Mammary epithelial cell (primary cell): Measurements from ENCODE around the gene C10orf71.

ENCODE experiments used
- CTCF ChIP-seq, 2 donors: IDR thresholded peaks in 1 of 2; conservative IDR thresholded peaks in 1 of 2; 2 replicates each; pipeline ENCODE4 v1.5.1; 2011 to 2012; ENCODE audit warnings: inconsistent platforms in 2 of 2, low read length in 2 of 2, mild to moderate bottlenecking in 2 of 2, control low read depth in 1 of 2, low read depth in 1 of 2; ENCODE audit not compliant: insufficient read depth in 1 of 2; ENCODE audit errors: extremely low read depth in 1 of 2
- EZH2 ChIP-seq: IDR thresholded peaks from 2 replicates; pipeline ENCODE4 v1.6.1; 2012; ENCODE audit warnings: low read length, inconsistent platforms, borderline replicate concordance

GRCh38 chr10:49313501-49314070 lies 14.6 kb downstream of the C10orf71 start:
- TF ChIP-seq EZH2 (no peak), CTCF (conservative IDR thresholded peaks at IDR 0.05 in 1 of 2, IDR thresholded peaks at IDR 0.05 in 1 of 2; ENCODE audit: extremely low read depth in 1 of 2, insufficient read depth in 1 of 2, low read depth in 1 of 2, low read length in 2 of 2) (no peak)
